ENCODE results near the gene PIGK. TPM values are rescaled to one million over a fixed set of nuclear protein-coding genes. Genes with fewer than 3 reads are reported as not detected.

The PIGK gene
- total RNA-seq, 1 experiment from 2014 or later = 23.3 TPM

DNA sequence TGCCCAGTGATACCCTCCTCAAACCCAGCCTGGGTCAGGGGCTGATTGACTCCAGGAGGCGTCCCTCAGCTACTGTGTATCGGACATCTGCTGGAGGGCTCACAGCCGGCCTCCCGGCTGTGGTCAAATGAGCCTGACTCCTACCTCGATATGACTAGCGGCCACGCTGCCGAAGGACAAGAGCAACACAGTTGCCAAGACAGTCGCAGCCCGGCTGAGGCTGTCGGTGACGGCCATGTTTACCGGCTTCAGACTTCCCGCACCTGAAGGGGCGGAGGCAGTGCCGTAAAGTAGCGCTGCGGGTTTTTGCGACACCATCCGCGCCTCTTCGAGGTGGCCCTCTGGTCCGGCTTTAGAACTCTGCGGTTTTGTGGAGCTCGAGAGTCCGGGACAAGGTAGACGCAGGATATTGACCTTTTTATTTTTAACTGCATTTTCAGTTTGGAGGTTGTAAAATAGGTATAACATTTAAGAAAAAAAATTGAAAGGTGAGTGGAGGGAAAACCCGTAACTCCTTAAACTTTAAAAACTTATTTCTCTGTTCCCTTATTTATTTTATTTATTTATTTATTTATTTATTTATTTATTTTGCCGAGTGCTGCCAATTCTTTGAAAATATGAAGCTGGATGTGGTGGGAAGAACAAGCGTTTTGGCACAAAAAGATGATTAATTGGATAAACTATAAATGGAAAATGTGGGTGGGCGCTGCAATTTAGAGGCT is at the start of gene PIGK (continued):
- TF ChIP-seq, protein P1, sequence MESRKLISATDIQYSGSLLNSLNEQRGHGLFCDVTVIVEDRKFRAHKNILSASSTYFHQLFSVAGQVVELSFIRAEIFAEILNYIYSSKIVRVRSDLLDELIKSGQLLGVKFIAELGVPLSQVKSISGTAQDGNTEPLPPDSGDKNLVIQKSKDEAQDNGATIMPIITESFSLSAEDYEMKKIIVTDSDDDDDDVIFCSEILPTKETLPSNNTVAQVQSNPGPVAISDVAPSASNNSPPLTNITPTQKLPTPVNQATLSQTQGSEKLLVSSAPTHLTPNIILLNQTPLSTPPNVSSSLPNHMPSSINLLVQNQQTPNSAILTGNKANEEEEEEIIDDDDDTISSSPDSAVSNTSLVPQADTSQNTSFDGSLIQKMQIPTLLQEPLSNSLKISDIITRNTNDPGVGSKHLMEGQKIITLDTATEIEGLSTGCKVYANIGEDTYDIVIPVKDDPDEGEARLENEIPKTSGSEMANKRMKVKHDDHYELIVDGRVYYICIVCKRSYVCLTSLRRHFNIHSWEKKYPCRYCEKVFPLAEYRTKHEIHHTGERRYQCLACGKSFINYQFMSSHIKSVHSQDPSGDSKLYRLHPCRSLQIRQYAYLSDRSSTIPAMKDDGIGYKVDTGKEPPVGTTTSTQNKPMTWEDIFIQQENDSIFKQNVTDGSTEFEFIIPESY (IDR thresholded peaks at IDR 0.05; ENCODE audit: extremely low read depth, insufficient replicate concordance, low read length) = no peak
- TF ChIP-seq SRF (IDR thresholded peaks at IDR 0.05; ENCODE audit: low read depth) = no peak

DNA sequence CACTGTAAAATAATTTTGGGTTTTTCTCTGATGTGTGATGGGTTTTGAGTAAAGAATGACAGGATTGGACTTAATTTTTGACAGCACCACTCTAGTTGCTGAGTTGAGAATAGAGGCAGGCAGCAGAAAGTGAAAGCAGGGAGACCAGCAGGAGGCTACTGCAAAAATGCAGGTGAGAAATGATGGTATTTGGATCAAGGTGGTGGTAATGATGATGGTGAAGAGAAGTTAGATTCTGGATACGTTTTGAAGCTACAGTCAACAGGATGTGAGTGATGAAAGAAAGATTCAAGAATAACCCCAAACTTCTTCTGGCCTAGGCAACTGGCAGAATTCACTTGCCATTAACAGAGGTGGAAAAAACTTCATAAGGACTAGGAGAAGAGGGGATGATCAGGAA is 47.8 kb upstream of the PIGK start:
- Histone ChIP-seq H3K79me2 (ENCODE audit: insufficient read depth, low read length) (no peaks in the 10 kb centered on the region), H3K27me3 (ENCODE audit: insufficient read depth, low read length) (no peaks in the 10 kb centered on the region), H3K36me3 (ENCODE audit: control insufficient read depth in 1 of 2, insufficient read depth in 2 of 2, low read length in 2 of 2) (no peaks in the 10 kb centered on the region), H3K27ac (ENCODE audit: low read depth, low read length) (no peak overlapping the region), H3K9me3 (ENCODE audit: control insufficient read depth in 1 of 2, insufficient read depth in 1 of 2, low read depth in 1 of 2, low read length in 2 of 2) (no peaks in the 10 kb centered on the region), H3K4me2 (ENCODE audit: low read length) (no peak overlapping the region), H2AFZ (ENCODE audit: low read depth, low read length, poor library complexity, severe bottlenecking) (no peak overlapping the region), H4K20me1 (ENCODE audit: insufficient read depth) (no peaks in the 10 kb centered on the region), H3K4me1 (ENCODE audit: control insufficient read depth in 1 of 2, insufficient read depth in 2 of 2, low read length in 2 of 2) (no peaks in the 10 kb centered on the region), H3K9me2 (ENCODE audit: insufficient read depth) (no peaks in the 10 kb centered on the region), H3K9ac (ENCODE audit: low read length) (no peak overlapping the region), H3K4me3 (replicated peaks in 1 of 2; ENCODE audit: low read depth in 1 of 2, low read length in 2 of 2) (no peak overlapping the region)
- no peak for DNase-seq (ENCODE audit: low read depth, low spot score)
- RAD21 ChIA-PET (ENCODE audit: low non-redundant PET in 1 of 2, low total read pairs in 2 of 2, uncharacterized antibody in 2 of 2, unreplicated experiment in 2 of 2) = no interaction called here
- BruUV-seq (replicated peaks) = no TSS peak
- intact Hi-C loops (cut with micrococcal nuclease) = no loop called here
- ATAC-seq = no peak
- TF ChIP-seq SP1 (IDR thresholded peaks at IDR 0.05; ENCODE audit: low read depth) (no peak), ZFX (IDR thresholded peaks at IDR 0.05) (no peak)
- POLR2A ChIA-PET = no interaction called here
- CTCF ChIA-PET = no interaction called here

DNA sequence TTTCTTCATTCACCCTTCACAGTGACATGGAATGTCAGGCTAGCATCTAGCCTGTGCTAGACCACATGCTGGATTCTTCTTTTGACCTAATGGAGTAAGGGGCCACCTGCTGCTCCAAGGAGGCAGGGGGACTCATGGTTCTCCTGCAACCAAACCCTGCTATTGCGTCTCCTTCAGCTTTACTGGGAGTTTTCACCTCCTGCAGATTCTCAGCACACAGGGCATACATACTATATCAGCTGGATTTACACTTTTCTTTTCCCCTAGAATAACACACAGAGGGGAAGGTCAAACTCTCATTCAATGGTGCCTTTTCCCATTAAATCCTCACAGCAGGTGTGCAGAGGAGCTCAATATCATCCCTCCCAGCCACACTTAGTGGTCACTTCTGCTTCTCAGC is 46.0 kb upstream of the PIGK start:
- Histone ChIP-seq H3K4me1 (ENCODE audit: control insufficient read depth in 1 of 2, insufficient read depth in 2 of 2, low read length in 2 of 2) (no peaks in the 10 kb centered on the region), H3K79me2 (ENCODE audit: insufficient read depth, low read length) (no peaks in the 10 kb centered on the region), H3K9ac (ENCODE audit: low read length) (no peak overlapping the region), H3K27me3 (ENCODE audit: insufficient read depth, low read length) (no peaks in the 10 kb centered on the region), H3K9me3 (ENCODE audit: control insufficient read depth in 1 of 2, insufficient read depth in 1 of 2, low read depth in 1 of 2, low read length in 2 of 2) (no peaks in the 10 kb centered on the region), H4K20me1 (ENCODE audit: insufficient read depth) (no peaks in the 10 kb centered on the region), H3K4me2 (ENCODE audit: low read length) (no peak overlapping the region), H2AFZ (ENCODE audit: low read depth, low read length, poor library complexity, severe bottlenecking) (no peak overlapping the region), H3K36me3 (ENCODE audit: control insufficient read depth in 1 of 2, insufficient read depth in 2 of 2, low read length in 2 of 2) (no peaks in the 10 kb centered on the region), H3K4me3 (replicated peaks in 1 of 2; ENCODE audit: low read depth in 1 of 2, low read length in 2 of 2) (no peak overlapping the region), H3K9me2 (ENCODE audit: insufficient read depth) (no peaks in the 10 kb centered on the region), H3K27ac (ENCODE audit: low read depth, low read length) (no peak overlapping the region)
- intact Hi-C loops (cut with micrococcal nuclease) = no loop called here
- POLR2A ChIA-PET = no interaction called here
- RAD21 ChIA-PET (ENCODE audit: low non-redundant PET in 1 of 2, low total read pairs in 2 of 2, uncharacterized antibody in 2 of 2, unreplicated experiment in 2 of 2) = no interaction called here
- BruUV-seq (replicated peaks) = no TSS peak
- no peak for TF ChIP-seq POLR2AphosphoS5 (IDR thresholded peaks at IDR 0.05; ENCODE audit: low read depth, low read length)
- TF ChIP-seq FOSL1 (IDR thresholded peaks at IDR 0.05; ENCODE audit: low read depth) = no peak
- TF ChIP-seq CBX3 (IDR thresholded peaks at IDR 0.05; ENCODE audit: low read depth) = no peak
- DNase-seq (ENCODE audit: low read depth, low spot score) = no peak
- no peak for ATAC-seq
- CTCF ChIA-PET = no interaction called here

Measured in HCT116 (cell line).